OCI-LY3 (cell line): ENCODE data around the gene PTPN13.

Source experiments
- H2AFZ ChIP-seq: fragments of 200-600, 300-600 bp; shearing (Covaris generic); 2 replicates; pipeline ENCODE4 v1.6.0; 2014; ENCODE audit warnings: antibody characterized with exemption, low read depth, low read length
- H3K27ac ChIP-seq: fragments of 200-600, 300-600 bp; sonication (generic); 2 replicates; pipeline ENCODE4 v1.5.1; 2014; ENCODE audit warnings: mild to moderate bottlenecking, low read length, moderate library complexity, mixed read lengths
- H3K27me3 ChIP-seq: fragments of 200-600, 300-600 bp; sonication (generic); 2 replicates; pipeline ENCODE4 v1.6.1; 2014; ENCODE audit warnings: low read depth, low read length, mixed read lengths
- H3K36me3 ChIP-seq: fragments of 200-600, 300-600 bp; sonication (generic); replicated peaks from 2 replicates; pipeline ENCODE3; 2014; ENCODE audit warnings: low read depth, low read length, mixed read lengths
- H3K4me1 ChIP-seq: fragments of 300-600, 200-600 bp; sonication (generic); 2 replicates; pipeline ENCODE4 v1.6.1; 2014; ENCODE audit warnings: low read length, mixed read lengths
- H3K4me2 ChIP-seq: fragments of 200-600, 300-600 bp; sonication (generic); 2 replicates; pipeline ENCODE4 v1.6.1; 2014; ENCODE audit warnings: low read length, mixed read lengths
- H3K4me3 ChIP-seq: fragments of 300-600, 200-600 bp; sonication (generic); 2 replicates; pipeline ENCODE4 v1.5.1; 2014; ENCODE audit warnings: antibody characterized with exemption, mild to moderate bottlenecking, low read length, moderate library complexity
- H3K79me2 ChIP-seq: fragments of 300-600, 200-600 bp; shearing (Covaris generic); 2 replicates; pipeline ENCODE4 v1.6.1; 2014; ENCODE audit warnings: mild to moderate bottlenecking, low read length, mixed read lengths
- H3K9ac ChIP-seq: fragments of 300-600, 200-600 bp; shearing (Covaris generic); 2 replicates; pipeline ENCODE4 v1.6.0; 2014; ENCODE audit warnings: mild to moderate bottlenecking, low read length, moderate library complexity
- H3K9me3 ChIP-seq: fragments of 200-600, 300-600 bp; shearing (Covaris generic); 2 replicates; pipeline ENCODE4 v1.6.1; 2014; ENCODE audit warnings: low read length, mixed read lengths; ENCODE audit not compliant: insufficient read depth
- H4K20me1 ChIP-seq: fragments of 200-600, 300-600 bp; sonication (generic); 2 replicates; pipeline ENCODE4 v1.6.1; 2016; ENCODE audit warnings: low read length, mixed read lengths; ENCODE audit not compliant: insufficient read depth
- CTCF ChIP-seq: fragments of 200-600, 300-600 bp; sonication (generic); IDR thresholded peaks from 2 replicates; pipeline ENCODE4 v1.5.1; 2014; ENCODE audit warnings: antibody characterized with exemption, low read length, low read depth
- EZH2phosphoT487 ChIP-seq: fragments of 200-600 bp; shearing (Covaris generic); IDR thresholded peaks from 2 replicates; pipeline ENCODE4 v1.6.1; 2018; ENCODE audit warnings: antibody characterized with exemption, mixed run types, low read depth

Gene PTPN13

GRCh38 chr4:86554646-86555045 is 39.5 kb upstream of the PTPN13 start:
- H3K79me2 ChIP-seq, result no peaks in the 10 kb centered on the region
- H3K27ac ChIP-seq, result no peak overlapping the region
- no peak overlapping the region for H3K4me2 ChIP-seq
- no peak for TF ChIP-seq CTCF
- no peak overlapping the region for H2AFZ ChIP-seq
- H4K20me1 ChIP-seq, result no peaks in the 10 kb centered on the region
- no peaks in the 10 kb centered on the region for H3K27me3 ChIP-seq
- no peak overlapping the region for H3K9ac ChIP-seq
- no peak overlapping the region for H3K4me3 ChIP-seq
- no peaks in the 10 kb centered on the region for H3K36me3 ChIP-seq
- H3K9me3 ChIP-seq, result no peaks in the 10 kb centered on the region
- H3K4me1 ChIP-seq, result peaks cover 34% of the 10 kb centered on the region

- Histone ChIP-seq H3K9ac (peak overlapping the region; percentile 40), H3K9me3 (no peaks in the 10 kb centered on the region), H3K27ac (peak overlapping the region; percentile 89), H3K36me3 (no peaks in the 10 kb centered on the region), H3K27me3 (no peaks in the 10 kb centered on the region), H4K20me1 (no peaks in the 10 kb centered on the region), H3K4me1 (peaks cover 47% of the 10 kb centered on the region), H3K4me3 (peak overlapping the region; percentile 46), H3K4me2 (peak overlapping the region; percentile 64), H3K79me2 (no peaks in the 10 kb centered on the region), H2AFZ (0 out of 2 replicates have a peak overlapping the region, but pooled peaks have one; percentile 16)
- TF ChIP-seq EZH2phosphoT487 (no peak), CTCF (no peak)
These were observed 37.2 kb upstream of the PTPN13 start for GRCh38 chr4:86556791-86557415.

- Histone ChIP-seq H2AFZ (no peak overlapping the region), H3K9me3 (no peaks in the 10 kb centered on the region), H4K20me1 (no peaks in the 10 kb centered on the region), H3K79me2 (no peaks in the 10 kb centered on the region), H3K27ac (peak overlapping the region; percentile 89), H3K9ac (peak overlapping the region; percentile 40), H3K4me2 (peak overlapping the region; percentile 64), H3K36me3 (no peaks in the 10 kb centered on the region), H3K4me3 (peak overlapping the region; percentile 46), H3K4me1 (peaks cover 48% of the 10 kb centered on the region), H3K27me3 (no peaks in the 10 kb centered on the region)
- TF ChIP-seq EZH2phosphoT487 (no peak), CTCF (no peak)
These were observed 36.6 kb upstream of the PTPN13 start for GRCh38 chr4:86557526-86557925.

- Histone ChIP-seq H3K4me3 (no peak overlapping the region), H3K4me2 (no peak overlapping the region), H3K79me2 (no peaks in the 10 kb centered on the region), H2AFZ (no peak overlapping the region), H3K9me3 (no peaks in the 10 kb centered on the region), H3K27me3 (no peaks in the 10 kb centered on the region), H4K20me1 (no peaks in the 10 kb centered on the region), H3K36me3 (no peaks in the 10 kb centered on the region), H3K9ac (no peak overlapping the region), H3K27ac (no peak overlapping the region), H3K4me1 (peaks cover 47% of the 10 kb centered on the region)
- no peak for TF ChIP-seq CTCF
These were observed 35.9 kb upstream of the PTPN13 start for GRCh38 chr4:86558258-86558657.
